GM21367 (cell line): ENCODE measurements around the gene GPR84.

Experiments
- ATAC-seq: cut with Tn5 transposase; IDR thresholded peaks from one replicate; pipeline ENCODE4 v1.9.1; 2021; ENCODE audit not compliant: unreplicated experiment

The GPR84 gene

GRCh38 chr12:54392485-54393206 is 28.4 kb upstream of the GPR84 start:
- no peak for ATAC-seq

- no peak for ATAC-seq
Measured at GRCh38 chr12:54390668-54391551, 26.6 kb upstream of the GPR84 start.

GRCh38 chr12:54390176-54390667 is 25.9 kb upstream of the GPR84 start:
- ATAC-seq: no peak

GRCh38 chr12:54389607-54390175 is 25.4 kb upstream of the GPR84 start:
- ATAC-seq: no peak

- no peak for ATAC-seq
Measured at GRCh38 chr12:54389134-54389508, 24.8 kb upstream of the GPR84 start.

GRCh38 chr12:54388237-54389133 is 24.2 kb upstream of the GPR84 start:
- ATAC-seq: no peak

GRCh38 chr12:54387114-54387467 is 22.8 kb upstream of the GPR84 start:
- no peak for ATAC-seq

GRCh38 chr12:54386403-54387113 is 22.3 kb upstream of the GPR84 start:
- no peak for ATAC-seq

- peak; percentile 67 for ATAC-seq
Measured at GRCh38 chr12:54385251-54385914, 21.1 kb upstream of the GPR84 start.

- ATAC-seq: no peak
Measured at GRCh38 chr12:54384591-54385041, 20.3 kb upstream of the GPR84 start, which contains the start of gene ZNF385A. ZNF385A (minus strand) TSS chr12:54384733; CDS start chr12:54384514, 219 bp downstream.

GRCh38 chr12:54383041-54383609 is 18.8 kb upstream of the GPR84 start:
- no peak for ATAC-seq

- no peak for ATAC-seq
Measured at GRCh38 chr12:54381136-54381535, 16.9 kb upstream of the GPR84 start.

- peak; percentile 65 for ATAC-seq
Measured at GRCh38 chr12:54379398-54380201, 15.3 kb upstream of the GPR84 start.

- no peak for ATAC-seq
Measured at GRCh38 chr12:54378796-54379397, 14.6 kb upstream of the GPR84 start.

GRCh38 chr12:54377797-54378515 is 13.7 kb upstream of the GPR84 start:
- no peak for ATAC-seq

GRCh38 chr12:54377007-54377406 is 12.7 kb upstream of the GPR84 start:
- no peak for ATAC-seq

- ATAC-seq: no peak
Measured at GRCh38 chr12:54376596-54376995, 12.3 kb upstream of the GPR84 start.
